H7 (cell line): ENCODE results near the gene TNFAIP8. TPM values are rescaled to one million over a fixed set of nuclear protein-coding genes. Genes with fewer than 3 reads are reported as not detected.
"Not testable (repeated sequence)": the region's sequence is repeated elsewhere in the genome, so short reads cannot be mapped to it uniquely, and the experiment has no call there.

Experiments used
- DNase-seq: peaks from one replicate; pipeline ENCODE4 v3.0.0; 2012
- H3K27me3 ChIP-seq: 2 replicates; pipeline ENCODE4 v1.6.0; 2011; ENCODE audit warnings: mild to moderate bottlenecking, low read length; ENCODE audit not compliant: control insufficient read depth, insufficient read depth
- H3K36me3 ChIP-seq: replicated peaks from 2 replicates; pipeline ENCODE4 v1.5.1; 2011; ENCODE audit warnings: low read length; ENCODE audit not compliant: control insufficient read depth, insufficient read depth
- H3K4me3 ChIP-seq: 2 replicates; pipeline ENCODE4 v1.5.1; 2011; ENCODE audit warnings: low read depth, mild to moderate bottlenecking, control low read depth, low read length, moderate library complexity; ENCODE audit not compliant: insufficient read depth
- total RNA-seq: library from RNA; depleted of rRNA; stranded (reverse); fragments of >200 nt; shearing (Covaris generic); gene quantifications from 2 replicates; pipeline ENCODE4 v1.2.3, GENCODE V29; 2014

TNFAIP8 gene
- total RNA-seq, 1 experiment from 2014 or later = 38.6 TPM

GRCh38 chr5:119398727-119399466, 43.1 kb downstream of the TNFAIP8 start:
- DNase-seq = no peak
- no peaks in the 10 kb centered on the region for H3K27me3 ChIP-seq
- H3K36me3 ChIP-seq = no peaks in the 10 kb centered on the region
- no peak overlapping the region for H3K4me3 ChIP-seq

- no peaks in the 10 kb centered on the region for H3K36me3 ChIP-seq
- no peaks in the 10 kb centered on the region for H3K27me3 ChIP-seq
- no peak overlapping the region for H3K4me3 ChIP-seq
- DNase-seq = no peak
These were observed 44.4 kb downstream of the TNFAIP8 start for GRCh38 chr5:119400245-119400644.

- Histone ChIP-seq H3K4me3 (no peak overlapping the region), H3K36me3 (no peaks in the 10 kb centered on the region), H3K27me3 (no peaks in the 10 kb centered on the region)
- no peak for DNase-seq
These were observed 46.3 kb downstream of the TNFAIP8 start for GRCh38 chr5:119402081-119402480.

GRCh38 chr5:119402555-119402954, 46.7 kb downstream of the TNFAIP8 start:
- Histone ChIP-seq H3K36me3 (no peaks in the 10 kb centered on the region), H3K4me3 (no peak overlapping the region), H3K27me3 (no peaks in the 10 kb centered on the region)
- DNase-seq = no peak

- DNase-seq = no peak
- no peaks in the 10 kb centered on the region for H3K27me3 ChIP-seq
- H3K4me3 ChIP-seq = no peak overlapping the region
- no peaks in the 10 kb centered on the region for H3K36me3 ChIP-seq
These were observed 48.2 kb downstream of the TNFAIP8 start for GRCh38 chr5:119404033-119404432.

GRCh38 chr5:119405419-119405818, 49.6 kb downstream of the TNFAIP8 start:
- no peak for DNase-seq
- H3K27me3 ChIP-seq = no peaks in the 10 kb centered on the region
- H3K4me3 ChIP-seq = no peak overlapping the region
- no peaks in the 10 kb centered on the region for H3K36me3 ChIP-seq

GRCh38 chr5:119406551-119407110, 50.8 kb downstream of the TNFAIP8 start:
- H3K36me3 ChIP-seq = no peaks in the 10 kb centered on the region
- no peaks in the 10 kb centered on the region for H3K27me3 ChIP-seq
- no peak for DNase-seq
- no peak overlapping the region for H3K4me3 ChIP-seq

- DNase-seq = no peak
- H3K4me3 ChIP-seq = no peak overlapping the region
- no peaks in the 10 kb centered on the region for H3K27me3 ChIP-seq
- no peaks in the 10 kb centered on the region for H3K36me3 ChIP-seq
These were observed 53.5 kb downstream of the TNFAIP8 start for GRCh38 chr5:119409235-119409815.

GRCh38 chr5:119410448-119411159, 54.8 kb downstream of the TNFAIP8 start:
- Histone ChIP-seq H3K36me3 (no peaks in the 10 kb centered on the region), H3K4me3 (no peak overlapping the region), H3K27me3 (no peaks in the 10 kb centered on the region)
- no peak for DNase-seq

GRCh38 chr5:119411361-119412278, 55.8 kb downstream of the TNFAIP8 start:
- Histone ChIP-seq H3K27me3 (no peaks in the 10 kb centered on the region), H3K4me3 (peak overlapping the region; percentile 29; the same call in 1 of the 2 replicates), H3K36me3 (no peaks in the 10 kb centered on the region)
- DNase-seq = peak; percentile 29

GRCh38 chr5:119412279-119413227, 56.7 kb downstream of the TNFAIP8 start:
- H3K4me3 ChIP-seq = no peak overlapping the region
- no peak for DNase-seq

GRCh38 chr5:119414124-119414734, 58.4 kb downstream of the TNFAIP8 start:
- not testable (repeated sequence) for H3K36me3 ChIP-seq, DNase-seq, H3K4me3 ChIP-seq, H3K27me3 ChIP-seq

More at GRCh38 chr5:119412279-119413227, 56.7 kb downstream of the TNFAIP8 start:
- H3K36me3 ChIP-seq = no peaks in the 10 kb centered on the region
- no peaks in the 10 kb centered on the region for H3K27me3 ChIP-seq
